Nasal cavity respiratory epithelium epithelial cell of viscerocranial mucosa (primary cell): ENCODE measurements around the gene AHCYL2. TPM values are rescaled to one million over a fixed set of nuclear protein-coding genes. Genes with fewer than 3 reads are reported as not detected.

Experiments used
- total RNA-seq: library from RNA; depleted of rRNA; stranded (reverse); fragments of >200 nt; gene quantifications from 2 replicates; pipeline ENCODE4 v1.2.3, GENCODE V29; 2014

AHCYL2 gene
- 13.3 and 21.1 TPM in 2 replicates for total RNA-seq

DNA sequence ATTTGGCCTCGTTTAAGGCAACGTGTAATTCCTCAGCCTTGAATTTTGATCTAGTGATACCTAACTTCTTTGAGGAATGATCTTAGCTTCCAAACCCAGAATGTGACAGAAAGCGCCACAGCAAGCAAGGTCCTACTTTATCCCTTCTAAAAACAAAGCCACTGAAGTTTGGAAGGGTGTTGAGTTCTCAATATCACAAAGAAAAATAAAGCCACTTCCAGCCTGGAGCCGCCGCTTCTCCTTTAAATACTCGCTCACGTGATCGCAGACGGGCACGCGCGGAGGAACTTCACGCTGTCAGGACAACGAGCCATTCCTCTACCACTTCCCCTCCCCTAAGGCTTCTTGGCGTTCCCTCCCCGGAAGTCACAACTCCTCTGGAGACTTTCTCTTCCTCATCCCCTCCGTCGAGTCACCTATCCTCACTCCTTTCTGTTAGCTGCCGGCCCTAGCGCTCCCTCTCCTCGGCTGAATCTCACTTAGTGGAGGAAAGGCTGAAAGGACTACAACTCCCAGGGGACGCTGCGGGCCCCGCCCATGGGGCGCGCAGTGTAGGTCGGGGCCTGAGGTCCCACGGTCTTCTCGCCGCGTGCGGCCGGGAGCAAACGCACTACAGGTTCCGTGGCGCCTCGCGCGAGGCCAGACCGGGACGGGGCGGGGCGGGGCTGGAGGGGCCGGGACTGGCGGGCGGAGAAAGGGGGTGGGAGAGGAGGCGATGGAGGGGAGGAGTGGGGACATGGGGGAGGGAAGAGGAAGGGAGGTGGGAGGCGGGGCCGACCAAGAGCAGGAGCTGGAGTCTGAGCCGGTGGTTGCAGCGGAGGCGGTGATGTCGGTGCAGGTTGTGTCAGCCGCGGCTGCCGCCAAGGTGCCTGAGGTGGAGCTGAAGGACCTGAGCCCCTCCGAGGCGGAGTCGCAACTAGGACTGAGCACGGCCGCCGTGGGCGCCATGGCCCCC, at the start of gene AHCYL2:
TSS of gene AHCYL2 (plus strand) at position 780 of the 955 bp plus-strand sequence.

DNA sequence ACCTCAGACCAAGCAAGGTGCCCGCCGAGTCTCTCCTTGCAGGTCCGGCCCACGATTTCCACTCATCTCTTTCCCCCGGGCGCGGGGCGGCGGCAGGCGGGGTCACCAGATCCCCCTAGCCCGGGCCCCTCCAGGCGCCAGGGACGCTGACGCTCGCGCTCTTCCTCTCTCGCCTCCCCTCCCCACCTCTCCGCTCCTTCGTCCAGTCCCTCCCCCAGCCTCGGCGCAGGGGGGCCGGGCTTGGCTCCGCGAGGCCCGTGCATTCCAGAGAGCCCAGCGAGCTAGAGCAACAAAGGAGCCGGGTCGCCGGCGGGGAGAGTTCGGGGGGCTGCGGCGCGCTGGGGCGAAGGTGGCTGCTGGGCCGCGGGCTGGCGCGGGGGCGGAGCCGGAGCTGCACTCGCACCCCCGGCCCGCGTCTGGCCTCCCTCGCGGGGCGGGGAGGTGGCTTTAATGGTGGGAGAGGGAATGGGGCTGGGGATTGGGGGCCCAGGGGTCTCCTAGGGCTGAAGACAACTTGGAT, 36.4 kb upstream of the AHCYL2 start, which contains the start of gene SMO:
TSS of gene SMO (plus strand) at position 262 of the 520 bp plus-strand sequence. CDS start 519 bp downstream, outside the sequence.

DNA sequence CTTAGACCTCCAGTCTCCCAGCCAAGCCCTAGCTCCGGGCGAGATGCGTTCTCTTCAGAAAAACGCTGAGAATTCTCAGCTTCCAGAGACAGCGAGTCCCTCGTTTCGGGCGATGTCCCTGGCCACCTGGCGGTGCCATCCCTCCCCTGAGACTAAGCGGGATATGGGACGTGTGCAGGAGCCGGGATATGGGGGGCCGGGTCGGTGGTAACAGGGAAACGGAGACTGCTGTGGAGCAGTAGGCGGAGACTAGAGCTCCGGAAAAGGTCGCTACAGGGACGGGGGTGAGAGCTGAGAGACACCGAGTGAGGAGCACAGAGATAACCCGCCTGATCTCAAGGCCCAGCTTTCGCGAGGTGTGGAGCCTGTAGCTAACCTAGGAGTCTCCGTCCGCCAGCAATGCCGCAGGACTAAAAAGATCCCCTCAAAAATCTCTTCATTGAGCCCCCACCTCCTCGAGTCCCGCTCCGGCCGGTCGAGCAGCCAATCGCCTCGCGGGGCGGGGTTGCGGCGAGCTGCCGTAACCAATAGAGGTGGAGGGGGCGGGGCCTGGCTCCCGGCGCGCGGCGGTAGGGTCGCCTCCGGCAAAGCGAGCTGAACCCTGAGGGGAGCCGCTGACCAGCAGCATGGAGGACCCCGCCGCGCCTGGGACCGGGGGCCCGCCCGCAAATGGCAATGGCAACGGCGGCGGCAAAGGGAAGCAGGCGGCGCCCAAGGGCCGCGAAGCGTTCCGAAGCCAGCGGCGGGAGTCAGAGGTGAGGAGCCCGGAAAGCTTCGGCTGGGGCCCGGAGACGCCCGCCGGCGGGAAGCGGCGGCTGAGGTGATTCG, 209.2 kb downstream of the AHCYL2 start, which contains the start of gene STRIP2:
TSS of gene STRIP2 (plus strand) at position 586 of the 828 bp plus-strand sequence. CDS start at position 627, 41 bp downstream.

Other genes with a start within 250 kb of the AHCYL2 start
- gene TNPO3, start 169.9 kb upstream of the AHCYL2 start, total RNA-seq: 74.5 and 92.5 TPM in 2 replicates
- 2.4 and 5.8 TPM in 2 replicates for gene TSPAN33, start 80.3 kb upstream of the AHCYL2 start, total RNA-seq
- gene SMO, start 36.4 kb upstream of the AHCYL2 start, total RNA-seq: 3.1 and 16.1 TPM in 2 replicates
- gene STRIP2, start 209.4 kb downstream of the AHCYL2 start, total RNA-seq: 9.6 and 26.7 TPM in 2 replicates